ENCODE measurements around the gene RBM11.

Gene RBM11

DNA sequence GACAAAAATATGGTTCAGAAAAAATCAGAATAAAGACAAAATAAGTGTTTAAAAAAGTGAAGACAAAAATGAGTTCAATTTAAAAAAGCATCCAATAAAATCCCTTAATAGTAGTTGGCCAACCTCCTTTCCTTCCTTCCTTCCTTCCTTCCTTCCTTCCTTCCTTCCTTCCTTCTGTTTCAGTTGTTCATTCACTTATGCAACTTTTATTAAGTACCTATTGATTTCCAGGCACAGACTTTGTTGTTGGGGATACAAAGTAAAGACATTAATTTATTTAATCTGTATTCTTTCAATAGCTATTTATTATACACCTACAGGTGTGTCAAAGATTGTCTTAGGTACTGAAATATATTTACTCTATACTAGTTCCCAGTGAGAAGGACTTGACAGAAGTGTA lies 2.8 kb upstream of the RBM11 start:
- H3K79me2 ChIP-seq (ENCODE audit: insufficient read depth, low read length): no peaks in the 10 kb centered on the region
- TF ChIP-seq CTCF (IDR thresholded peaks at IDR 0.05; ENCODE audit: insufficient read depth, low read length, poor library complexity, severe bottlenecking) (no peak), EZH2phosphoT487 (conservative IDR thresholded peaks at IDR 0.05; ENCODE audit: low read length) (no peak)
- H3K36me3 ChIP-seq (ENCODE audit: low read length): no peaks in the 10 kb centered on the region
- H3K27ac ChIP-seq (ENCODE audit: low read depth, low read length): no peak overlapping the region
- no peaks in the 10 kb centered on the region for H3K27me3 ChIP-seq (ENCODE audit: low read length)
- H4K20me1 ChIP-seq (ENCODE audit: low read depth, low read length): no peaks in the 10 kb centered on the region
- no peak overlapping the region for H2AFZ ChIP-seq (ENCODE audit: low read depth, low read length, severe bottlenecking)
- H3F3A ChIP-seq (ENCODE audit: insufficient read depth): no peaks in the 10 kb centered on the region
- no peak overlapping the region for H3K4me3 ChIP-seq (ENCODE audit: insufficient read depth, low read length, poor library complexity, severe bottlenecking)
- H3K4me2 ChIP-seq (ENCODE audit: low read depth, low read length, poor library complexity, severe bottlenecking): no peak overlapping the region
- no peaks in the 10 kb centered on the region for H3K9me3 ChIP-seq (ENCODE audit: insufficient read depth, low read length)
- H3K9me2 ChIP-seq (replicated peaks; ENCODE audit: insufficient read depth, low read length): no peaks in the 10 kb centered on the region
- H3K9ac ChIP-seq (ENCODE audit: low read length): no peak overlapping the region

GRCh38 chr21:14223365-14223764 lies 7.4 kb downstream of the RBM11 start:
- H3K27ac ChIP-seq (ENCODE audit: low read depth, low read length): no peak overlapping the region
- no peaks in the 10 kb centered on the region for H3K9me2 ChIP-seq (replicated peaks; ENCODE audit: insufficient read depth, low read length)
- no peaks in the 10 kb centered on the region for H3K9me3 ChIP-seq (ENCODE audit: insufficient read depth, low read length)
- H3K9ac ChIP-seq (ENCODE audit: low read length): no peak overlapping the region
- no peaks in the 10 kb centered on the region for H4K20me1 ChIP-seq (ENCODE audit: low read depth, low read length)
- no peaks in the 10 kb centered on the region for H3F3A ChIP-seq (ENCODE audit: insufficient read depth)
- TF ChIP-seq EZH2phosphoT487 (conservative IDR thresholded peaks at IDR 0.05; ENCODE audit: low read length): no peak
- TF ChIP-seq CTCF (IDR thresholded peaks at IDR 0.05; ENCODE audit: insufficient read depth, low read length, poor library complexity, severe bottlenecking): no peak
- no peak overlapping the region for H3K4me3 ChIP-seq (ENCODE audit: insufficient read depth, low read length, poor library complexity, severe bottlenecking)
- no peaks in the 10 kb centered on the region for H3K36me3 ChIP-seq (ENCODE audit: low read length)
- H3K79me2 ChIP-seq (ENCODE audit: insufficient read depth, low read length): no peaks in the 10 kb centered on the region
- no peak overlapping the region for H3K4me2 ChIP-seq (ENCODE audit: low read depth, low read length, poor library complexity, severe bottlenecking)
- no peak overlapping the region for H2AFZ ChIP-seq (ENCODE audit: low read depth, low read length, severe bottlenecking)
- no peaks in the 10 kb centered on the region for H3K27me3 ChIP-seq (ENCODE audit: low read length)

DNA sequence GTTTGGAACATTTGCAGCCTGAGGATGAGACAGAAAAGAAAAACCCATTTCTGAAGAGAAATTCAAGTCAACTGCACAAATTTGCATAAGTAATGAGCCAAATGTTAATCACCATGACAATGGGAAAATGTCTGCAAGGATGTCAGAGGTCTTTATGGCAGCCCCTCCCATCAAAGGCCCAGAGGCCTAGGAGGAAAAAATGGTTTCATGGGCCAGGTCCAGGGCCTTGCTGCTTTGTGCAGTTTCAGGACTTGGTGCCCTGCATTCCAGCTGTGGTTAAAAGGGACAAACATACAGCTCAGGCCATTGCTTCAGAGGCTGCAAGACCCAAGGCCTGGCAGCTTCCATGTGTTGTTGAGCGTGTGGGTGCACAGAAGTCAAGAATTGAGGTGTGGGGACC lies 13.4 kb downstream of the RBM11 start:
- Histone ChIP-seq H3K27ac (ENCODE audit: low read depth, low read length) (no peak overlapping the region), H3K27me3 (ENCODE audit: low read length) (no peaks in the 10 kb centered on the region), H3K4me2 (ENCODE audit: low read depth, low read length, poor library complexity, severe bottlenecking) (no peak overlapping the region), H3K79me2 (ENCODE audit: insufficient read depth, low read length) (no peaks in the 10 kb centered on the region), H2AFZ (ENCODE audit: low read depth, low read length, severe bottlenecking) (no peak overlapping the region), H3F3A (ENCODE audit: insufficient read depth) (no peaks in the 10 kb centered on the region), H3K9me3 (ENCODE audit: insufficient read depth, low read length) (peaks cover 7% of the 10 kb centered on the region; the same call in 1 of the 2 replicates), H4K20me1 (ENCODE audit: low read depth, low read length) (no peaks in the 10 kb centered on the region), H3K36me3 (ENCODE audit: low read length) (no peaks in the 10 kb centered on the region), H3K9ac (ENCODE audit: low read length) (no peak overlapping the region), H3K4me3 (ENCODE audit: insufficient read depth, low read length, poor library complexity, severe bottlenecking) (no peak overlapping the region), H3K9me2 (replicated peaks; ENCODE audit: insufficient read depth, low read length) (no peaks in the 10 kb centered on the region)
- TF ChIP-seq EZH2phosphoT487 (conservative IDR thresholded peaks at IDR 0.05; ENCODE audit: low read length): no peak
- TF ChIP-seq CTCF (IDR thresholded peaks at IDR 0.05; ENCODE audit: insufficient read depth, low read length, poor library complexity, severe bottlenecking): no peak

All from SU-DHL-6 (cell line).